UCSD-AML1 (cell line): ENCODE measurements around the gene HYAL4.
"Not testable (repeated sequence)": the region's sequence is repeated elsewhere in the genome, so short reads cannot be mapped to it uniquely, and the experiment has no call there.

Experiments used
- DNase-seq: peaks from one replicate; lab custom pipeline; 2025; ENCODE audit not compliant: unreplicated experiment; lab: John Stamatoyannopoulos, UW

HYAL4 gene

DNA sequence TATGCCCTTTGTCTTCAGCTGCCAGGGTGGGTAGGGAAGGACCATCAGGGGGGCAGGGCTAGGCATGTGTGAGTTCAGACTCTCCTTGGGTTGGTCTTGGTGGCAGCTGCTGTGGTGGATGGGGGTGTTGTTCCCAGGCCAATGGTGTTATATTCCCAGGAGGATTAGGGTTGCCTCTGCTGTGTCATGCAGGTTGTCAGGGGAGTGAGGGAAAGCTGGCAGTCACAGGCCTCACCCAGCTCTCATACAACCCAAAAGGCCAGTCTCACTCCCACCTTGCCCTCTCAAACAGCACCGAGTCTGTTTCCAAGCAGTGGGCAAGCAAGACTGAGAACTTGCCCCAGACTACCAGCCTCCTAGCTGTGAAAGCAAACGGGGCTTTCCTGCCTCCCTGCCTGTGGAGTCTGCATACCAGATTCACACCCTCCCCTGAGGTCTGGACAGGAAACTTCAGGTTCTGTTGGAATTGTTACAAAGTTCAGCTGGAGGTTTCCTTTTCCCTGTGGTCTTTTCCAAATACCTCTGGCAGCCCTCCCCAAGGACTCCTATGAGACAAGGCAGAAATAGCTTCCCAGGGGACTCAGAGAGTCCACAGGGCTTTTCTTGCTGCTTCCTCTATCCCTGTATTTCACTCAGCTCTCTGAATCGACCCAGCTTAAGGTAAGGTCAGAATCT, 1.4 kb downstream of the HYAL4 start:
- DNase-seq, result no peak

GRCh38 chr7:123847868-123848267, 2.9 kb downstream of the HYAL4 start:
- DNase-seq, result no peak

DNA sequence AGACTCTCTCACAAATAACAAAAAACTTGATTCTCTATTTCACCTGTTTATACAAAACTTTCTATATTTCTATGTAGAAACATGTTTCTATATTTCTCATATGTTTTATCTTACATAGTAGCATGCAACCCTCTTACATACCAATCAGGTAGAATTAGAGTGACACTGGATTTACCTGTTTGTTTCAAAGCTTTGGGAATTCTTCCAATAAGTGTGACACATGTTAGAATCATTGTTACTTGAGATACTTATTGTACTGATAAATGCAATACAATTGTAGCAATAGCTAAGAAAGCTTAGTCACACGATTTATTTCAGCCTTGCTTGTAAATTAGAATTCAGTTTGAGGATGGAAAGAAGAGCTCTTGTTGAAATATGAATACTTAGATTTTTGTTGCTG, 4.9 kb downstream of the HYAL4 start:
- no peak for DNase-seq

DNA sequence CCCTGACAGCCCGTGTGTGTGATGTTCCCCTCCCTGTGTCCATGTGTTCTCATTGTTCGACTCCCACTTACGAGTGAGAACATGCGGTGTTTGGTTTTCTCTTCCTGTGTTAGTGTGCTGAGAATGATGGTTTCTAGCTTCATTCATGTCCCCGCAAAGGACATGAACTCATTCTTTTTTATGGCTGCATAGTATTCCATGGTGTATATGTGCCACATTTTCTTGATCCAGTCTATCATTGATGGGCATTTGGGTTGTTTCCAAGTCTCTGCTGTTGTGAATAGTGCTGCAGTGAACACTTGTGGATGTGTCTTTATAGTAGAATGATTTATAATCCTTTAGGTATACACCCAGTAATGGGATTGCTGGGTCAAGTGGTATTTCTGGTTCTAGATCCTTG, 6.4 kb downstream of the HYAL4 start:
- not testable (repeated sequence) for DNase-seq

DNA sequence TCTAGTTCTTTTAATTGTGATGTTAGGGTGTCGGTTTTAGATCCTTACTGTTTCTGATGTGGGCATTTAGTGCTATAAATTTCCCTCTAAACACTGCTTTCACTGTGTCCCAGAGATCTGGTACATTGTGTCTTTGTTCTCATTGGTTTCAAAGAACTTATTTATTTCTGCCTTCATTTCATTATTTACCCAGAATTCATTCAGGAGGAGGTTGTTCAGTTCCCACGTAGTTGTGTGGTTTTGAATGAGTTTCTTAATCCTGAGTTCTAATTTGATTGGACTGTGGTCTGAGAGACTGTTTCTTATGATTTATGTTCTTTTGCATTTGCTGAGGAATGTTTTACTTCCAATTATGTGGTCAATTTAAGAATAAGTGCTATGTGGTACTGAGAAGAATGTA, 9.3 kb downstream of the HYAL4 start:
- not testable (repeated sequence) for DNase-seq

- not testable (repeated sequence) for DNase-seq
Observed at GRCh38 chr7:123856428-123856827, 11.5 kb downstream of the HYAL4 start.

DNA sequence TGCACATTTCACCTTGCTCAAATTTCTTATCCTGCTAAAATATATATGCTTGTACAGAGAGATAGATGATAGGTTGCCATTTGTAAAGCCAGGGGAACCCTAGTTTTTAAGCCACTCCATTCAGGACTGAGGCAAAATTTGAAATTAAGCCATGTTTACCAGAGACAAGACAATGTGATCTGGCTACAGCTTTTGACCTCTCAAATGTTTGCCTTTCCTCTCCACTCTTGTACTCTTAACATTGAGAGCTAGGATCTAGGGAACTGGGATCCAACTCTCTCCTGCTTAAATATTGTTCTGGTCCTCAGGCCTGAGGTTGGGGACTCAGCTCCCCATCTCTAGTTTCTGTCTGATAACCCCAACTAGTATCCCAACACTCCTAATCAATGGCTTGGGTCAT, 15.9 kb downstream of the HYAL4 start:
- no peak for DNase-seq

DNA sequence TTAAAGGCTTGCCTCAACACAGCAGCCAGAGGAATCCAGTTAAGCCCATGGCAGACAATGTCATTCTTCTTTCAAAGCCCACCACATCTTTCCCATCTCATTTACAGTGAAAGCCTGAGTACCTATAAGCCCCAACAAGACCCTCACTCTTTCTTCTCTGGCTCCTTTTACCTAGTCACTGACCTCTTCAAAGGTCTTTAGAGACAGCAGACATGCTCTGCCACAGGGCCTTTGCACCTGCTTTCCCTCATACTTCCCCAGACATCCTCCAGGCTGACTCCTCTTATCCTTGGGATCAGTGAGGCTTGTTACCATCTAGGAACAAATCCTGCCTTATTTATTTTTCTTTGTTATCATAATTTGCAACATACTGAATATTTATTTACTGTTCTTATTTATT, 17.8 kb downstream of the HYAL4 start:
- DNase-seq, result no peak

GRCh38 chr7:123863461-123863860, 18.5 kb downstream of the HYAL4 start:
- no peak for DNase-seq

DNA sequence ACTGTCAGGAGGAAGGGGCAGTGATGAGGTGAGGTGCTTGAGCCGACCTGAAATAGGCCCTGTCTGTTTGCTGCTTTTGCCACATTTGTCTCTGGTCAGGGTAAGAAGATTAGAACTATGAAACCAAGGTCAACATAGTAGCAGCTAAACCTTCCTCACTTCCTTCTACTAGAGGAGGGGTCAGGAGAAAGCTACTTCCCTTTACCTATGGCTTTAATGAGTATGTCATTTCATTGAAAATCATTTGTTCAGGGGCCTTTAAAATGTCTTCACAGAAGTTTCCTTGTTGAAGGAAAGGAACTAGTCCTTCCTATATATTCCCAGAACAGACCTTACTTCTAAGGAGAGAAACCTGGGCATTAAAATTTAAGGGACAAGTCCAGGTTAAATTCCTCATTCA, 19.0 kb downstream of the HYAL4 start:
- DNase-seq, result no peak

DNA sequence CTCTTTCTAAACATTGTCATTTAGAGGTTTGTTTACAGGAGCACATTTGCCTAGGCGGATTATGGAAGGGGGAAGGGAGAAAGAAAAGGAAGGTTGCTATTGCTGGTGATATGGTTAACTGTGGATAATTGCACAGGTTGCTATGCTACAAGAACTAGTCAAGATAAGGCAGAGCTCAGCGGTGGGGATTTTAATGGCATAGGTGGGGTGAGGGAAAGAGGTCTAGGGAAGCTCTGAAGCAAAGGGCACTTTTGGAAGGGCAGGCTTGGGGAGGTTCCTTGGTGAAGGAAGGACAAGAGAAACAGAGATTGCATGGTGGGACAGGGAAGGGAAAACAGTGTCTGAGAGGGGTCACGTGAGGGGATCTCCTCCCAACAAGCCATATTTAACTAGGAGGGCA, 19.5 kb downstream of the HYAL4 start:
- DNase-seq, result no peak

- no peak for DNase-seq
Observed at GRCh38 chr7:123864966-123865365, 20.0 kb downstream of the HYAL4 start.

DNA sequence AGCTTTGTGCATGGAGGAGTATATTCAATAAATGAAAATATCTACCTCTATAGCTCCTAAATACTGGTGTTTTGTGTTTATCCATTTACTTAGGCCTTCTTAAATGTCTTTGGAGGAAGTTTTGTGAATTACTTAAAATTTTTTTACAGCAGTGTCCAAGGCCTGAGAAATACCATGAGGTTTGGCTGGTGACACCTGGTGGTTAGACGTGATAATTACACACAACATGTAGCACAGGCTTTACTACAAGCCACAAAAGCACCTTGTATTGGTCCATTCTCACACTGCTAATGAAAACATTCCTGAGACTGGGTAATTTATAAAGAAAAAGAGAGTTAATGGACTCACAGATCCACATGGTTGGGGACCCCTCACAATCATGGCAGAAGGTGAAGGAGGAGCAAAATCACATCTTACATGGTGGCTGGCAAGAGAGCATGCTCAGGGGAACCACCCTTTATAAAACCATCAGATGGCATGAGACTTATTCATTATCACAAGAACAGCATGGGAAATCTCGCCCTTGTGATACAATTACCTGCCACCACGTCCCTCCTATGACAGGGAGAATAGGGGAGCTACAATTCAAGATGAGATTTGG, 20.6 kb downstream of the HYAL4 start:
- no peak for DNase-seq

DNA sequence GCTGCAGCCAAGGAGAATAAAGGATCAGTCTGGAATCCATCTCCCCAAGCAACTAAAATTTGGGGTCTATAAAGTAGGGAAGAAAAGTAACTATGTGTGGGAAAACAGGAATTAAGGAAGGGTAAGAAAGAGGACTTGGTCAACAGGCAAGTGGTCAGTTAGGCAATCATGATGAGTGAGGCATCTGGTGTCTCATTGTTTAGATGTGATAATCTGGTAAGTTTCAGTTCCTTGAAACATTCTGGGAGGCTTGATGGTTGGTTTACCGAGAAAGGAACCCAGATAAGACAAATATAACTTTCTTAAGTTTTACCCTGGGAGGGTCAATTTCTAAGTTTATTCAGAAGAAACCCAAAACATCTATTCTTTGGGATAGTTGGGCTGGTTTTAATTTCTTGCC, 22.3 kb downstream of the HYAL4 start:
- no peak for DNase-seq

DNA sequence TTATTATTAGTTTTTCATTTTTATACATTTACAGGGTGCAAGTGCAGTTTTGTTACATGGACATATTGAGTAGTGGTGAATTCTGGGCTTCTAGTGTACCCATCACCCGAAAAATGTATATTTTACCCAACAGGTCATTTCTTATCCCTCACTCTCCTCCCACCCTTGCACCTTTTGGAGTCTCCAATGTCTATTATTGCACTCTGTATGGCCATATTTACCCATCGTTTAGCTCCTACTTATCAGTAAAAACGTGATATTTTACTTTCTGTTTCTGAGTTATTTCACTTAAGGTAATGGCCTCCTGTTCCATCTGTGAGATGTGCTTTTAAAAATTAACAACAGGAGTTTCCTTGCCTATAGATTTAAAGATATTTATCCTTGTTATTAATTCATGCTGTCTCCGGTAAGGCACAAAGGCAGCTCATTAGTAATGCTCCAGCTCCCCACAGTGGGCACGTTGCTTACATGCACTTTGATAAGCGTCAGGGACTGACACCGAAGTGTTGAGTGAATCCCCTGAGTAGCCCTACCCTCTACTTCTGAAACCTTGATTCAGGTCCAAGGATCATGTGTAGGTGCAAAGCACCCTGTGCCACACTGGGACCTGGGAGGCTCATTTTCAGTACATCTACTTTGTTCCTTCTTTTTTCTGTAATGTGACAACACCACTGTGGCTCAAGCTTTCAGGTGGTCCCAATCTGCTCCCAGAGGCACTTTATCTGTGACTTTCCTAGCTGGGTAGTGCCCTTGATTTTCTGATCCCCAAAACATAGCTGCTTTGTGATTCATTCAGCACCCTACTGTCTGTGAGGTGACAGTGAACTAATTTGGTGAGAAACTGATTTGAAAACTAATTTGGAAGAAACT, 27.3 kb downstream of the HYAL4 start:
- DNase-seq, result peak; percentile 5

GRCh38 chr7:123872908-123873307, 27.9 kb downstream of the HYAL4 start:
- DNase-seq, result no peak

GRCh38 chr7:123876557-123877256, 31.7 kb downstream of the HYAL4 start:
- DNase-seq, result no peak

DNA sequence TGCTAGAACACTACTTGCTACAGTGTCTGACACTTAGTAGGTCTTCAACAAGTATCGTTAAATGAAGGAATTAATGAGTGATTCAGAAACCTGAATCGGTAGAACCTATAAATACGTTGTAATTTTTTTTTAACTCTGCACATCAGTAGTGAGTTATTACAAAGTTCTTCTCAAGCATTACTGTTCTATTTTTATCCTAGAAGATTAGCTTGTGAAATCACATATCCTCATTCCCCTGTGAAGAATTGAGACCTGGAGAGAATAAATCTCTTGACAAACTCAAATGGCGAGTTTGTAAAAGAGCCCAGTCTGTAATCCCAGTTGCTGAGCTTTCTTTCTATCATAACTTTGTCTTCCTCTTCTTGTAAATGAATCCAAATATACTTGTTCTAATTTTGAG, 34.7 kb downstream of the HYAL4 start:
- DNase-seq, result no peak

- no peak for DNase-seq
Observed at GRCh38 chr7:123881300-123881699, 36.3 kb downstream of the HYAL4 start.

- no peak for DNase-seq
Observed at GRCh38 chr7:123883154-123883553, 38.2 kb downstream of the HYAL4 start.

- no peak for DNase-seq
Observed at GRCh38 chr7:123888192-123888591, 43.2 kb downstream of the HYAL4 start.
